Measurements from ENCODE around the gene FBLN2.
"Not testable (repeated sequence)": the region's sequence is repeated elsewhere in the genome, so short reads cannot be mapped to it uniquely, and the experiment has no call there.

FBLN2 gene

DNA sequence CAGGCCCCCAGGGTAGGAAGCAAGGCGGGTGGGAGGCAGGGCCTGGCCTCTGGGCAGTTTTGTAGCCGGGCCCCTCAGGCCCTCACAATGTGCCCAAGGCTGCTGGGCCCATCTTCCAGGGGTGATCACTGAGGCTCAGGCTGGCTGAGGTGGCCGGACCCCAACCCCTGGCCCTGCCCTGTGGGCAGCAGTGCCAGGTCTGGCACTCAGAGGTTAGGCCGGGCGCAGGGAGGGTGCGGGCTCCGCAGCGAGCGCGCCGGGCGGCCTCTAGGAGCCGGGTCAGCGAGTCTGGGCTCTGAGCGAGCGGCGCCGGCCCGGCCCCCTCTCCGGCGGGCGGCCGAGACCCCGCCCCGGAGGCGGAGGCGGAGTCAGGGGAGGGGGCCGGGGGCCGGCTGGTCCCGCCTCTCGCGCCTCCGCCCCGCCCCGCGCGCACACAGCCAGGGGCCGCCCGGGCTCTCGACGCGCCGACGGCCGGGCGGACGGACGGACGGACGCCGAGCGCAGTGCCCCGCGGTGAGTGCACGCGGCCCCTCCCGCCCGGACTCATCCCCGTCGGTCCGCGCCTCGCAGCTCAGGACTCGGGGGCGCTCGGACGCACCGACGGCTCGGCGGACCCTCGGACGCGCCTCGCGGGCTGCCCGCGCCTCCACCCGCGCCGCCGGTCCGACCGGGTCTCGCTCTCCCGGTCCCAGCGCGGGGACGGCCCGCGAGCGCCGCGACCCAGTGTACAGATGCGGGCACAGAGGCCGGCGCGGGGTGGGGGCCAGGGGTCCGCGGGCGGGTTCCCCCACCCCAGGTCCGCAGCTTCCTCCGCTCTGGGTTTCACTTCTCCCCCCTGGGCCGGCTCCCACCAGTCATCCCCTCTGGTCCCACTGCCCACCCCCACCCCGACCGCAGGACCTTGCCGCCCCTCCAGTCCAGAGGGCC is at the start of gene FBLN2:
TSS of gene FBLN2 (plus strand) at position 430 of the 927 bp plus-strand sequence. CDS start 21,231 bp downstream, outside the sequence.
- H3K27me3 Mint-ChIP-seq (ENCODE audit: low read depth, poor library complexity): peaks cover 40% of the 10 kb centered on the region
- peak; percentile 86 for DNase-seq
- no peak within 1 kb of the TSS for H3K27ac Mint-ChIP-seq
- no peak for TF ChIP-seq CTCF (IDR thresholded peaks at IDR 0.05)
- H3K36me3 Mint-ChIP-seq (ENCODE audit: low read depth): no peaks in the 10 kb centered on the region
- peak within 1 kb of the TSS; percentile 79 for H3K4me3 Mint-ChIP-seq
- H3K4me1 Mint-ChIP-seq: peaks cover 48% of the 10 kb centered on the region
- no peaks in the 10 kb centered on the region for H3K9me3 Mint-ChIP-seq

DNA sequence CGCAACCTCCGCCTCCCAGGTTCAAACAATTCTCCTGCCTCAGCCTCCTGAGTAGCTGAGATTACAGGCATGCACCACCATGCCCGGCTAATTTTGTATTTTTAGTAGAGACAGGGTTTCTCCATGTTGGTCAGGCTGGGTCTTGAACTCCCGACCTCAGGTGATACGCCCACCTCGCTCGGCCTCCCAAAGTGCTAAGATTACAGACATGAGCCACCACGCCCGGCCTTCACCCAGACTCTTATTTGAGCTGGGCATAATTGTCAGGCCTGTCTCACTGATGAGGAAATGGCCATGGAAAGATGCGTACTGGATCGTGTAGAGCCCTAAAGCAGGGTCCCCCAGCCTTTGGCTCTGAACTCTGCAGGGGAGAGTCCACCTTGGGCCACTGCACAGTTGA is 49.7 kb upstream of the FBLN2 start:
- H3K27ac Mint-ChIP-seq: peak overlapping the region; percentile 51
- H3K27me3 Mint-ChIP-seq (ENCODE audit: low read depth, poor library complexity); DNase-seq; H3K36me3 Mint-ChIP-seq (ENCODE audit: low read depth); H3K9me3 Mint-ChIP-seq; H3K4me3 Mint-ChIP-seq: not testable (repeated sequence)
- H3K4me1 Mint-ChIP-seq: peaks cover 20% of the 10 kb centered on the region

DNA sequence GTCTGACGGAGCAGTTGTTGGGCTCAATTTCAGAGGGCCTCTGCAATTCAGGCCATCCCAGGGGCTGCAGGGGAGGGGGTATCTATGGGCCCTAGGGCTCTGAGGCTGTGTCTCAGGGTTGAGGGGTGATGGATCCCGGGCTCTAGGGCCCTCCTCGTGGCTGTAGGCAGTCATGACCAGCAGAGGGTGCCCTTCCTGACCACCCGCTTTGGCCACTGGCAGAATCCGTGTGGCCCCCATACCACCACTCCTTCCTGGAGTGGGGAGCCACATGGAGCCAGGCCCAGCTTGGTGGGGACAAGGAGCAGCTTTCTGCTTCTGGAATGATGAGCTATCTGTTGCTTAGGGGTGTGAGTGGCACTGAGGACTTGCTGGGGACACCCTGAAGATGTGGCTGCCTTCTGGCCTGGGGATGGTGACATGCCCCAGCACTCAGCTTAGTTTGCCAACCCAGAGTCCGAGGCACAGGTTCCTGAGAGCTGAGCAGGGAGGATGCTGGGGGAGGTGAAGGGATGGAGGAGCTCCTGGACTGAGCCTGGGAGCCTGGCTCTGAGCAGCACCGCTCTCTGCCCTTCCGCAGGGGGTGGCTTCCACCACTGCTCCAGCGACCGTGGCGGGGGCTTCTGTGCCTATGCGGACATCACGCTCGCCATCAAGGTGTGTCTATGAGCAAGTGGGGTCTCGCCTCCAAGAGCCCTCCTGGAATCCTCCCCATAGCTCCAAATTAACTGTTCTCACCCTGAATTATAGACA is 48.6 kb upstream of the FBLN2 start:
- Mint-ChIP-seq H3K4me3 (no peak overlapping the region), H3K4me1 (peaks cover 20% of the 10 kb centered on the region), H3K27ac (no peak overlapping the region), H3K36me3 (ENCODE audit: low read depth) (peaks cover 4% of the 10 kb centered on the region), H3K9me3 (no peaks in the 10 kb centered on the region), H3K27me3 (ENCODE audit: low read depth, poor library complexity) (peaks cover 6% of the 10 kb centered on the region)
- DNase-seq: peak; percentile 67
- TF ChIP-seq CTCF (IDR thresholded peaks at IDR 0.05): peak; percentile 60

DNA sequence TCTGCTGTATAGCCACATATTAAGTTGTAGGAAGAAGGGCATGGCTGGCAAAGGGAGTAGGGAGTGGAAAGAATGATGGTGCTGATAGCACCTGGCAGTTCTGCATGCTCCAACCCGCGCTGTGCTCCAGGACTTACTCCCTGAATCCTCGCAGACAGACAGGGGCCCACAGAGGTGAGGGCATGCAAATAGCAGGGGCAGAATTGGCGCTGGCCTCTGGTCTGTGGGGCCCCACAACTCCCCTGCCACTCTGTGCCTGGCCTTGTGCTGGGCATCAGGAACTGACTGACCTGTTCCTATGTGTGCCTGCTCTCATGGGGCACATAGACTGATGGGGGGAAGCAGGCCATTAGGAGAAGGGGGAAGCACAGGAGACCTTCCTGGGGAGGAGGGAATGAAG is 47.9 kb upstream of the FBLN2 start:
- Mint-ChIP-seq H3K4me1 (peaks cover 20% of the 10 kb centered on the region), H3K27me3 (ENCODE audit: low read depth, poor library complexity) (peaks cover 6% of the 10 kb centered on the region), H3K36me3 (ENCODE audit: low read depth) (peaks cover 4% of the 10 kb centered on the region), H3K4me3 (no peak overlapping the region), H3K27ac (peak overlapping the region; percentile 91), H3K9me3 (no peaks in the 10 kb centered on the region)
- DNase-seq: no peak
- no peak for TF ChIP-seq CTCF (IDR thresholded peaks at IDR 0.05)

DNA sequence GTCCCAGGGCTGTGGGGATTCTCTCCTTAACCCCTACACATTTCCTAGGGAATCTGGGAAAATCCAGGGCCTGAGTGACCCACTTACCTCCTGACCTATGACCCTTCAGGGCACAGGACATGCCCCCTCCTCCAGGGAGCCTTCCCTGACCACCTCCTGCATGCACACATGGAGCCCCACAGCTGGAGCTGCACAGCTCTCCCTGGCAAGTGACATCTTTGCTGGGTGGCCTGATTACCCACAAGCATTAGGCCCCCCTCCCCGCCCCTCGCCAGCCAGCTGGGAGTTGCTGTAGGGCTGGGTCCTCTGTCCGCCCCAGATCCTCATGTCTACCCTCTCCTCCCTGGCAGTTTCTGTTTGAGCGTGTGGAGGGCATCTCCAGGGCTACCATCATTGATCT is 47.4 kb upstream of the FBLN2 start:
- no peaks in the 10 kb centered on the region for H3K9me3 Mint-ChIP-seq
- peaks cover 15% of the 10 kb centered on the region for H3K4me1 Mint-ChIP-seq
- DNase-seq: no peak
- H3K4me3 Mint-ChIP-seq: no peak overlapping the region
- peaks cover 6% of the 10 kb centered on the region for H3K27me3 Mint-ChIP-seq (ENCODE audit: low read depth, poor library complexity)
- peaks cover 4% of the 10 kb centered on the region for H3K36me3 Mint-ChIP-seq (ENCODE audit: low read depth)
- no peak overlapping the region for H3K27ac Mint-ChIP-seq
- TF ChIP-seq CTCF (IDR thresholded peaks at IDR 0.05): no peak

Measured in nephron progenitor cell (in vitro differentiated cells).